Measurements from ENCODE around the gene DYRK1A.

DNA sequence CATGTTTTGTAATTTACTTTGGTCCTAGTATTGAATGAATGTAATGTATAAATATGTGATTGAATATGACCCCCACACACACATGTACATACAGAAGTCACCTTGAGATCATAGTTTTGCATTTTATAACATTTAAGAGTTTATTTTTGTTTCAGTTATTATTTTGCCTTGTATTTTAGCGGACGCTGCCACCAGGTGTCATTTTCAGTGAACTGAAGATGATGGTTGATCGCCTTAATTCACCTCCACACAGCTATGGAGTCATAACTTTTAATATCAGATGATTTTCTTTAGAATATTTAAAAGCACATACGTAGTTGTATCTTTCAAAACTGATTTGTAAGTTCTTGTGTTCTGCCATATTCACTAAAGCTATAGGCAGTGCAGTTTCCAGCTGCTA lies 130.4 kb downstream of the DYRK1A start:
- no peak for TF ChIP-seq POLR2AphosphoS5 (IDR thresholded peaks at IDR 0.05)
- TF ChIP-seq, protein P1, sequence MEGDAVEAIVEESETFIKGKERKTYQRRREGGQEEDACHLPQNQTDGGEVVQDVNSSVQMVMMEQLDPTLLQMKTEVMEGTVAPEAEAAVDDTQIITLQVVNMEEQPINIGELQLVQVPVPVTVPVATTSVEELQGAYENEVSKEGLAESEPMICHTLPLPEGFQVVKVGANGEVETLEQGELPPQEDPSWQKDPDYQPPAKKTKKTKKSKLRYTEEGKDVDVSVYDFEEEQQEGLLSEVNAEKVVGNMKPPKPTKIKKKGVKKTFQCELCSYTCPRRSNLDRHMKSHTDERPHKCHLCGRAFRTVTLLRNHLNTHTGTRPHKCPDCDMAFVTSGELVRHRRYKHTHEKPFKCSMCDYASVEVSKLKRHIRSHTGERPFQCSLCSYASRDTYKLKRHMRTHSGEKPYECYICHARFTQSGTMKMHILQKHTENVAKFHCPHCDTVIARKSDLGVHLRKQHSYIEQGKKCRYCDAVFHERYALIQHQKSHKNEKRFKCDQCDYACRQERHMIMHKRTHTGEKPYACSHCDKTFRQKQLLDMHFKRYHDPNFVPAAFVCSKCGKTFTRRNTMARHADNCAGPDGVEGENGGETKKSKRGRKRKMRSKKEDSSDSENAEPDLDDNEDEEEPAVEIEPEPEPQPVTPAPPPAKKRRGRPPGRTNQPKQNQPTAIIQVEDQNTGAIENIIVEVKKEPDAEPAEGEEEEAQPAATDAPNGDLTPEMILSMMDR (IDR thresholded peaks at IDR 0.05), result no peak
- no peak for TF ChIP-seq POLR2A (IDR thresholded peaks at IDR 0.05)

Data from prostate gland (tissue), 2 donors.